Measurements from ENCODE around the gene BMI1. TPM values are rescaled to one million over a fixed set of nuclear protein-coding genes. Genes with fewer than 3 reads are reported as not detected.

BMI1 gene
- total RNA-seq, 1 experiment from 2014 or later: 81.1 TPM

- RAD21 ChIA-PET (ENCODE audit: low non-redundant PET in 1 of 2, low total read pairs in 2 of 2, uncharacterized antibody in 2 of 2, unreplicated experiment in 2 of 2): no interaction called here
- H3K36me3 ChIP-seq (ENCODE audit: control insufficient read depth in 1 of 2, insufficient read depth in 2 of 2, low read length in 2 of 2): no peaks in the 10 kb centered on the region
- ATAC-seq (no peak), DNase-seq (ENCODE audit: low read depth, low spot score) (no peak)
- intact Hi-C loops (cut with micrococcal nuclease): no loop called here
- H3K4me3 ChIP-seq (replicated peaks in 1 of 2; ENCODE audit: low read depth in 1 of 2, low read length in 2 of 2): no peak overlapping the region
- CTCF ChIA-PET: no interaction called here
- H3K9me3 ChIP-seq (ENCODE audit: control insufficient read depth in 1 of 2, insufficient read depth in 1 of 2, low read depth in 1 of 2, low read length in 2 of 2): no peaks in the 10 kb centered on the region
- H3K4me2 ChIP-seq (ENCODE audit: low read length): no peak overlapping the region
- POLR2A ChIA-PET: no interaction called here
- no peaks in the 10 kb centered on the region for H3K9me2 ChIP-seq (ENCODE audit: insufficient read depth)
- H3K4me1 ChIP-seq (ENCODE audit: control insufficient read depth in 1 of 2, insufficient read depth in 2 of 2, low read length in 2 of 2): no peaks in the 10 kb centered on the region
- BruUV-seq (replicated peaks): no TSS peak
- no peak overlapping the region for H3K27ac ChIP-seq (ENCODE audit: low read depth, low read length)
- no peaks in the 10 kb centered on the region for H4K20me1 ChIP-seq (ENCODE audit: insufficient read depth)
- H2AFZ ChIP-seq (ENCODE audit: low read depth, low read length, poor library complexity, severe bottlenecking): no peak overlapping the region
- H3K27me3 ChIP-seq (ENCODE audit: insufficient read depth, low read length): no peaks in the 10 kb centered on the region
- no peak overlapping the region for H3K9ac ChIP-seq (ENCODE audit: low read length)
- H3K79me2 ChIP-seq (ENCODE audit: insufficient read depth, low read length): no peaks in the 10 kb centered on the region
- no peak for TF ChIP-seq JUND (IDR thresholded peaks at IDR 0.05)
- TF ChIP-seq FOSL1 (IDR thresholded peaks at IDR 0.05; ENCODE audit: low read depth): no peak
- no peak for TF ChIP-seq ZNF274 (IDR thresholded peaks at IDR 0.05; ENCODE audit: low read depth, low read length)
- no peak for TF ChIP-seq RAD21 (IDR thresholded peaks at IDR 0.05; ENCODE audit: low read depth)
Observed at GRCh38 chr10:22271786-22272185, 49.1 kb upstream of the BMI1 start.

GRCh38 chr10:22278441-22278782 lies 42.5 kb upstream of the BMI1 start:
- Histone ChIP-seq H2AFZ (ENCODE audit: low read depth, low read length, poor library complexity, severe bottlenecking) (peak overlapping the region; percentile 85), H3K4me1 (ENCODE audit: control insufficient read depth in 1 of 2, insufficient read depth in 2 of 2, low read length in 2 of 2) (peaks cover 0 to 12% of the 10 kb centered on the region in 2 experiments; a peak in 2 of 4 replicates), H3K4me2 (ENCODE audit: low read length) (peak overlapping the region; percentile 76), H3K9me2 (ENCODE audit: insufficient read depth) (no peaks in the 10 kb centered on the region), H3K9me3 (ENCODE audit: control insufficient read depth in 1 of 2, insufficient read depth in 1 of 2, low read depth in 1 of 2, low read length in 2 of 2) (no peaks in the 10 kb centered on the region), H3K27ac (ENCODE audit: low read depth, low read length) (no peak overlapping the region), H3K79me2 (ENCODE audit: insufficient read depth, low read length) (no peaks in the 10 kb centered on the region), H3K4me3 (replicated peaks in 1 of 2; ENCODE audit: low read depth in 1 of 2, low read length in 2 of 2) (peak overlapping the region; percentile 30 to 53), H3K36me3 (ENCODE audit: control insufficient read depth in 1 of 2, insufficient read depth in 2 of 2, low read length in 2 of 2) (no peaks in the 10 kb centered on the region), H3K9ac (ENCODE audit: low read length) (peak overlapping the region; percentile 25; the same call in 1 of the 2 replicates), H3K27me3 (ENCODE audit: insufficient read depth, low read length) (no peaks in the 10 kb centered on the region), H4K20me1 (ENCODE audit: insufficient read depth) (no peaks in the 10 kb centered on the region)
- no TSS peak for BruUV-seq (replicated peaks)
- POLR2A ChIA-PET: interaction anchor here (1.3 kb wide), 1 partner anchor 37 kb away, joined by 3 read pairs; the partner anchor contains the start of gene COMMD3
- DNase-seq (ENCODE audit: low read depth, low spot score): no peak
- intact Hi-C loops (cut with micrococcal nuclease): no loop called here
- RAD21 ChIA-PET (ENCODE audit: low non-redundant PET in 1 of 2, low total read pairs in 2 of 2, uncharacterized antibody in 2 of 2, unreplicated experiment in 2 of 2): no interaction called here
- CTCF ChIA-PET: no interaction called here
- TF ChIP-seq ZBTB33 (IDR thresholded peaks at IDR 0.05; ENCODE audit: extremely low read depth, insufficient replicate concordance, low read length) (no peak), ATF3 (IDR thresholded peaks at IDR 0.05) (no peak), ELF1 (IDR thresholded peaks at IDR 0.05; ENCODE audit: borderline replicate concordance, low read depth) (no peak), SIN3A (IDR thresholded peaks at IDR 0.05; ENCODE audit: low read depth) (no peak), REST (IDR thresholded peaks at IDR 0.05; ENCODE audit: low read depth) (no peak), CBX3 (IDR thresholded peaks at IDR 0.05; ENCODE audit: low read depth) (no peak), POLR2A (IDR thresholded peaks at IDR 0.05; ENCODE audit: borderline replicate concordance, extremely low read depth, insufficient read depth, insufficient read length) (no peak), YY1 (IDR thresholded peaks at IDR 0.05; ENCODE audit: extremely low read depth, insufficient replicate concordance, low read depth, low read length) (no peak), EGR1 (IDR thresholded peaks at IDR 0.05; ENCODE audit: low read depth) (no peak), MAX (IDR thresholded peaks at IDR 0.05) (no peak), ZFX (IDR thresholded peaks at IDR 0.05) (no peak)
- ATAC-seq: peak; percentile 48
